HAP-1 (cell line): ENCODE data around the gene GPR61.

Source experiments
- DNase-seq, 2 experiments: peaks; one replicate each; pipeline ENCODE4 v3.0.0-alpha.2; 2016 to 2020; ENCODE audit warnings: low spot score in 2 of 2
- H3K27me3 ChIP-seq: fragments of 250-450 bp; sonication (Bioruptor Pico); 2 replicates; pipeline ENCODE4 v1.5.1; 2020; ENCODE audit warnings: low read depth, mild to moderate bottlenecking, moderate library complexity
- H3K36me3 ChIP-seq: fragments of 250-450 bp; sonication (Bioruptor Pico); replicated peaks from 2 replicates; pipeline ENCODE4 v1.5.1; 2020; ENCODE audit warnings: mild to moderate bottlenecking
- H3K4me1 ChIP-seq: fragments of 250-450 bp; sonication (Bioruptor Pico); 2 replicates; pipeline ENCODE4 v1.5.1; 2020; ENCODE audit warnings: mild to moderate bottlenecking
- H3K4me3 ChIP-seq: fragments of 250-450 bp; sonication (Bioruptor Pico); 2 replicates; pipeline ENCODE4 v1.5.1; 2020; ENCODE audit warnings: mild to moderate bottlenecking, moderate library complexity
- H3K9me3 ChIP-seq: fragments of 250-450 bp; sonication (Bioruptor Pico); 2 replicates; pipeline ENCODE4 v1.5.1; 2020; ENCODE audit warnings: mild to moderate bottlenecking, moderate library complexity
- in situ Hi-C: fragments of 300-500 bp; cut with MboI; formaldehyde crosslinking; loops from 3 replicates; pipeline ENCODE4 v1.14.3; 2020; ENCODE audit warnings: low sequenced_read_pairs, inconsistent platforms, mixed read lengths

GPR61 gene

GRCh38 chr1:109578947-109579443, 39.3 kb downstream of the GPR61 start:
- in situ Hi-C loops = no loop called here
- H3K4me3 ChIP-seq = no peak overlapping the region
- H3K4me1 ChIP-seq = peaks cover under 1% of the 10 kb centered on the region
- peaks cover 13% of the 10 kb centered on the region for H3K36me3 ChIP-seq
- DNase-seq = no peak
- no peaks in the 10 kb centered on the region for H3K9me3 ChIP-seq
- H3K27me3 ChIP-seq = no peaks in the 10 kb centered on the region

- in situ Hi-C loops = no loop called here
- Histone ChIP-seq H3K27me3 (no peaks in the 10 kb centered on the region), H3K4me1 (no peaks in the 10 kb centered on the region), H3K9me3 (no peaks in the 10 kb centered on the region), H3K4me3 (no peak overlapping the region), H3K36me3 (peaks cover 15% of the 10 kb centered on the region)
- DNase-seq = no peak
These were observed 39.8 kb downstream of the GPR61 start for GRCh38 chr1:109579491-109579890.

GRCh38 chr1:109582021-109582420, 42.3 kb downstream of the GPR61 start:
- Histone ChIP-seq H3K4me1 (no peaks in the 10 kb centered on the region), H3K9me3 (no peaks in the 10 kb centered on the region), H3K36me3 (peaks cover 39% of the 10 kb centered on the region), H3K27me3 (no peaks in the 10 kb centered on the region), H3K4me3 (no peak overlapping the region)
- in situ Hi-C loops = no loop called here
- DNase-seq = no peak

- in situ Hi-C loops = no loop called here
- Histone ChIP-seq H3K9me3 (no peaks in the 10 kb centered on the region), H3K36me3 (peaks cover 48% of the 10 kb centered on the region), H3K4me3 (no peak overlapping the region), H3K27me3 (no peaks in the 10 kb centered on the region), H3K4me1 (no peaks in the 10 kb centered on the region)
- DNase-seq = no peak
These were observed 45.1 kb downstream of the GPR61 start for GRCh38 chr1:109584766-109585165.

GRCh38 chr1:109586055-109586454, 46.4 kb downstream of the GPR61 start:
- no peaks in the 10 kb centered on the region for H3K27me3 ChIP-seq
- H3K9me3 ChIP-seq = no peaks in the 10 kb centered on the region
- H3K4me3 ChIP-seq = no peak overlapping the region
- no peaks in the 10 kb centered on the region for H3K4me1 ChIP-seq
- DNase-seq = no peak
- in situ Hi-C loops = no loop called here
- peaks cover 42% of the 10 kb centered on the region for H3K36me3 ChIP-seq

GRCh38 chr1:109589177-109589576, 49.5 kb downstream of the GPR61 start:
- H3K36me3 ChIP-seq = peaks cover 53% of the 10 kb centered on the region
- DNase-seq = no peak
- in situ Hi-C loops = no loop called here
- no peaks in the 10 kb centered on the region for H3K9me3 ChIP-seq
- no peaks in the 10 kb centered on the region for H3K27me3 ChIP-seq
- no peaks in the 10 kb centered on the region for H3K4me1 ChIP-seq
- H3K4me3 ChIP-seq = no peak overlapping the region

GRCh38 chr1:109589679-109590078, 50.0 kb downstream of the GPR61 start:
- Histone ChIP-seq H3K27me3 (no peaks in the 10 kb centered on the region), H3K9me3 (no peaks in the 10 kb centered on the region), H3K4me1 (no peaks in the 10 kb centered on the region), H3K4me3 (no peak overlapping the region), H3K36me3 (peaks cover 50% of the 10 kb centered on the region)
- DNase-seq = no peak
- in situ Hi-C loops = no loop called here

GRCh38 chr1:109592916-109593315, 53.2 kb downstream of the GPR61 start:
- in situ Hi-C loops = no loop called here

GRCh38 chr1:109595531-109595930, 55.9 kb downstream of the GPR61 start:
- in situ Hi-C loops = no loop called here
- Histone ChIP-seq H3K4me1 (no peaks in the 10 kb centered on the region), H3K9me3 (no peaks in the 10 kb centered on the region), H3K27me3 (no peaks in the 10 kb centered on the region), H3K36me3 (peaks cover 21% of the 10 kb centered on the region), H3K4me3 (no peak overlapping the region)
- no peak for DNase-seq

More at GRCh38 chr1:109592916-109593315, 53.2 kb downstream of the GPR61 start:
- H3K9me3 ChIP-seq = no peaks in the 10 kb centered on the region
- no peaks in the 10 kb centered on the region for H3K4me1 ChIP-seq
- no peaks in the 10 kb centered on the region for H3K27me3 ChIP-seq
- DNase-seq = no peak
- H3K4me3 ChIP-seq = no peak overlapping the region
- H3K36me3 ChIP-seq = peaks cover 22% of the 10 kb centered on the region
